ENCODE measurements around the gene SRPX.

The SRPX gene, protein sequence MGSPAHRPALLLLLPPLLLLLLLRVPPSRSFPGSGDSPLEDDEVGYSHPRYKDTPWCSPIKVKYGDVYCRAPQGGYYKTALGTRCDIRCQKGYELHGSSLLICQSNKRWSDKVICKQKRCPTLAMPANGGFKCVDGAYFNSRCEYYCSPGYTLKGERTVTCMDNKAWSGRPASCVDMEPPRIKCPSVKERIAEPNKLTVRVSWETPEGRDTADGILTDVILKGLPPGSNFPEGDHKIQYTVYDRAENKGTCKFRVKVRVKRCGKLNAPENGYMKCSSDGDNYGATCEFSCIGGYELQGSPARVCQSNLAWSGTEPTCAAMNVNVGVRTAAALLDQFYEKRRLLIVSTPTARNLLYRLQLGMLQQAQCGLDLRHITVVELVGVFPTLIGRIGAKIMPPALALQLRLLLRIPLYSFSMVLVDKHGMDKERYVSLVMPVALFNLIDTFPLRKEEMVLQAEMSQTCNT

DNA sequence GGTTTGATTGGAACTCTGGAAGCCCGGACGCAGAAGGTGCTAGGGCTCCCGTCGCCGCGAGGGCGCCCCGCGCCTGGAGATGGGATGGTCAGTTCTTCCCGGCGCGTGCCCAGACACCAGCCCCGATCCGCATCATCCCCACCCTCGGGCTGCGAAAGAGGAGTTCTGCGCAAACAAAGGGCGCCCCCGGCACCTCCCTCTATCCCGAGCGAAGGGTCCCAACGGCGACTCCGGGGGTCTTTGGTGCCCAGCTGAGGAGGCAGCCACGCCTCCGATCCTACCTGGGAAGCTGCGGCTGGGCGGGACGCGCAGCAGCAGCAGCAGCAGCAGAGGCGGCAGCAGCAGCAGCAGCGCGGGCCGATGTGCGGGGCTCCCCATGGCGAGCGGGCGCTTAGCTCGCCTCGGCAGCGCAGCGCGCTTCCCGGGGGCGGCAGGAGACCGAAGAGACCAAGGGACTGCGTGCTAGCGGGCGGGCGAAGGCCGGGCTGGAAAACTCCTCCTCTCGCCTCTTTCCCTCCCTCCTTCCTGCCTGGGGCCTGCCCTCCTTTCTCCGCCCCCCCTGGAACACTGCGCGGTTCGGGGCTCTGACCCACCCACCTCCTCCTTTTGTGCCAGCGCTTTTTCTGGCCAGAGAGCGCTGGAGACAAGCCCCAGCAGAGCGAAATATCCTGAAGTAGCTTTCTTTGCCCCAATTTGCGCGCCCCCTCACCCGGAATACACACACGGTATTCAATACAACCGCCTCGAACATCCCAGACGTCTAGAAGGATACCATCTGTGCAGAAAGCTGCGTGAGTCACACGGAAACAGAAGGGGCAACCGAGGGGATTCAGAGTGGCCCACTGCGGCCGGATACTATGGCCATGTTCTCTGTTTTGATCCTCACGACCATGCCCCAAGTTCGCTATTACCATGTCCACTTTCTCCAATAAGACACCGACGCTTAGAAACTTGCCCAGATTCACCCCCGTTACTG is at the start of gene SRPX:
Gene SRPX (minus strand): TSS at position 457 of the 976 bp plus-strand sequence. CDS start 79 bp downstream, at position 378.
- DNase-seq (ENCODE audit: low read depth): no peak

DNA sequence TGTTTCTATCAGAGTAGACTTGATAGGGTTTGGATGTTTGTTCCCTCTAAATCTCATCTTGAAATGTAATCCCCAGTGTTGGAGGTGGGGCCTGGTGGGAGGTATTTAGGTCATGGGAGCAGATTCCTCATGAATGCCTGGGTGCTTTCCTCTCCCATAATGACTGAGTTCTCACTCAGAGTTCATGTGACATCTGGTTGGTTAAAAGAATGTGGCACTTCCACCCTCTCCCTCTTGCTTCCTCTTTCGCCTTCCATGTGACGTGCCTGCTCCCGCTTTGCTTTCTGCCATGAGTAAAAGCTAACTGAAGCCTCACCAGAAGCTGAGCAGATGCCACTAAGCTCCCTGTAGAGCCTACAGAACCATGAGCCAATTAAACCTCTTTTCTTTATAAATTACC is 47.3 kb upstream of the SRPX start:
- no peak for DNase-seq (ENCODE audit: low read depth)

DNA sequence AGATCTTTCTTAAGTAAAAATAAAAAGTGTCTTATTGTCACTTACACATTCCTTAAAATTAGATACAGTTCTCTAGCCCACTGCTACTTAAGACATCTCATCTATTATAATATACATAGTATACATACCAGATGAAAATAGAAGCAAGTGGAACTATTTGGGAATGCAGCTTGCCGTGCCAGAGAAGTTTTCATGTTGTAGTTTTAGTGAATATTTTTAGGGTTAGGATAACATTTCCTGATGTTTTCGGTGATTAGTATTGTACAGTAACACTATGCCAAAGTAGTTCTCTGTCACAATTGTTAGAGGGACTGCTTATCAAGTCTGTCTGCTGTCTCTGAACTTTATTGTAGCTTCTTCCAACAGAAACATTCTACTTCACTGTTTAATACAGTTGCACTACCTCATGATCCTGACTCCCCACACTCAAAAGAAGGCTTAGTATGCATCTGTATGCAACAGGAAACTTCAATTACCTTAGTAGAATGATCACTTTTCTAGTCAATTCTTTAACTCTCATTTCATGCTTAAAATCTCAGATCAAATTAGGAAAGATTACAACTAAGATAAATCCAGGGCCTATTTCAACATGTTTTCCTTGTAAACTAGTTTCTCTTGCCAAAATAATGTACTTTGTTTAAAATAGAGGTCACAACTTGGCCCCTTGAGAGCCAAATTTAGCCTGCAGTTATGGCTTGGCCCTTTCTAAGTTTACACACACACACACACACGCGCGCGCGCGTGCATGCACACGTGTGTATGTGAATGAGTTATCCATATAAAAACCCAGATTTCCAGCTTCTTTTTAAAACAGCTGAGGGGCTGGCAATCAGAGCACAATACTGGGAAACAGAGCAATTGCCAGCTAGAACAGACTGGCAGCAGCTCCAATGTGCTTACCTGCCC is 42.3 kb upstream of the SRPX start:
- DNase-seq (ENCODE audit: low read depth): peak; percentile 30

- no peak for DNase-seq (ENCODE audit: low read depth)
These were observed 39.6 kb upstream of the SRPX start for GRCh38 chrX:38260231-38260630.

GRCh38 chrX:38256019-38256418 is 35.3 kb upstream of the SRPX start:
- DNase-seq (ENCODE audit: low read depth): no peak

DNA sequence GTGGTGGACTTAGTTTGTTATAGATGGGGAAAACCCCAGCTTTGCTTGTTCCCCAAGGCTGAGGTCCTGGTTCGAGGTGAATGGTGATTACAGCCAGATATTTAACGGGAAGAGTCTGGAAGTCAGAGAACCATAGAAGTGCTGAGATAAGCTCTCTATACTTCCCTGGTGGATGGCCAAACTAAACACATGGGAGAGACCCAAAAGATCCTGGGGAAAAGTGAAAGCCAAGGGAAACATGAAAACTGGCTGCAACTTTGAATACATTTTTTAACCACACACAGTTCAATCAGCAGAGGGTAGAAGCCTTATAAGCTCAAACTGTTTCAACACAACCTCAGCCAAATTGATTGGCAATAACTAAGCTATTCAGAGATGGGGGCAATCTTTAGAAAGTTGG is 29.3 kb upstream of the SRPX start:
- DNase-seq (ENCODE audit: low read depth): peak; percentile 29

- no peak for DNase-seq (ENCODE audit: low read depth)
These were observed 26.4 kb upstream of the SRPX start for GRCh38 chrX:38247051-38247450.

- DNase-seq (ENCODE audit: low read depth): no peak
These were observed 19.9 kb upstream of the SRPX start for GRCh38 chrX:38240541-38240940.

DNA sequence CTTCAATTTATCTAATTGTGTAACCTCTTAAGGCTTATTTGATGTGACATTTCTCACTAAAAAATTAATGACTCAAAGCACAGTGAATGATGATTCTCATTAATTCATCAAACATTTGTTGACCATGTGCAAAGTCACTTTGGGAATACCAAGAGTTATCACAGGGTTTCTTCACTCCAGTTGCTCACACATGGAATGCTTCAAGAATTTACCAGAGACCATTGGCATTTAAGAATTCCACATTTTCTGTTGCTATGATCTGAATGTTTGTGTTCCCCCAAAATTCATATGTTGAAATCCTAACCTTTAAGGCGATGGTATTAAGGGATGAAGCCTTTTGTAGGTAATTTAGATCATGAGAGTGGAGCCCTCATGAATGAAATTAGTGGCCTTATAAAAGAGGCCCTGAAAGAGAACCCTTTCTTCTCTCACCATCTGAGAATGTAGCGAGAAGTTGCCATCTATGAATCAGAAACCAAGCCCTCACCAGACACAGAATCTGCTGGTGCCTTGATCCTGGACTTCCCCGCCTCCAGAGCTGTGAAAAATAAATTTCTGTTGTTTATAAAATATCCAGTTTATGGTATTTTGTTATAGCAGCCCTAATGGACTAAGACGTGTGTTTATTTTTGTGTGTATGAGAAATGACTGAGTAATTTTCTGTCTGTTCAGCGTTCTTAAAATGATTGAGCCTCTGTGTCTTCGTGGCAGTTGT is 16.4 kb upstream of the SRPX start:
- DNase-seq (ENCODE audit: low read depth): no peak

- DNase-seq (ENCODE audit: low read depth): peak; percentile 95
These were observed 13.4 kb upstream of the SRPX start for GRCh38 chrX:38233891-38234667.

DNA sequence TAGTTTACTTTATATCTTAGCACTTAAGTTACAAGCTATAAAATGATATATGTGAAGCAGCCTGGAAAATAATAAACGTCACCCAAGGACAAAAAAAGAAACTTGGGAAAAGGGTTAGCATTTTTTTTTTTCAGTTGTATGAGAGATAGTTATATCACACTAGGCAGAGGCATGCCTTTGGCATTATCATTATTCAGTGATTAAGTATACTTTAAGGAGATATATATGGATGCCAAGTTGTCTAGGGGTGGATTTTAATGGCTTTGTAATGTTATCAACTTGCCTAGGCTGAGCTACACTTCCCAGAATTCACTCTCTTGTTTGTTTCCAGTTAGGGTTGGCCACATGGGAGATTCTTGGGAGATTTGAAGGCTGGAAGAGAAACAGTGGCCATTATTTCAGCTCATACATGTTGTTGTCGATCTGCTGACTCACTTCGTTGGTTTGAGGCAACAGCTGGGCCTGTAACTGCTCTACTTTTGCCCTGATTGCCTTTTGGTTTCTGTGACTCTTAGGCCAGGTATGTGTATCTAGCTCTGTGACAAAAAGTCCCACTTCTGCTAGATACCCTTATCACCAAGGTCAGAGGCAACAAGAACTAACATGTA is 11.5 kb upstream of the SRPX start:
- no peak for DNase-seq (ENCODE audit: low read depth)

- no peak for DNase-seq (ENCODE audit: low read depth)
These were observed 4.4 kb upstream of the SRPX start for GRCh38 chrX:38225093-38225492.

DNA sequence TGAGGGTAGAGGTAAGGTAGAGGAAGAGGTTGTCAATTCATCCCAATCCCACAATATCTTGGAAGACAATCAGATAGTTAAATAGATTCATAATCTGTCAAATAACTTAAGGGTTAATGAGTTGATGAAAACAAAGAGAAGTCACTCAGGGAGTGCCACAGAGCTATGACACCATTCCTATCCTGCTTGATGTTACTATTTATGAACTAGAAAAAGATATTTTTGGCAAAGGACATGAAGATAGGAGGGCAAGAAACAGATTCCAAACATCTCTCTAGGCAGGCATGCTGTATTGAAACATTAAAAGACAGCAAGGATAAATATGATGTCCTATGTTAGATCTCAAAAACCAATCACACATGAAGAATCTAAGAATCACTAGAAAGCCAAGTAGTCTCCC is 3.5 kb upstream of the SRPX start:
- DNase-seq (ENCODE audit: low read depth): no peak

DNA sequence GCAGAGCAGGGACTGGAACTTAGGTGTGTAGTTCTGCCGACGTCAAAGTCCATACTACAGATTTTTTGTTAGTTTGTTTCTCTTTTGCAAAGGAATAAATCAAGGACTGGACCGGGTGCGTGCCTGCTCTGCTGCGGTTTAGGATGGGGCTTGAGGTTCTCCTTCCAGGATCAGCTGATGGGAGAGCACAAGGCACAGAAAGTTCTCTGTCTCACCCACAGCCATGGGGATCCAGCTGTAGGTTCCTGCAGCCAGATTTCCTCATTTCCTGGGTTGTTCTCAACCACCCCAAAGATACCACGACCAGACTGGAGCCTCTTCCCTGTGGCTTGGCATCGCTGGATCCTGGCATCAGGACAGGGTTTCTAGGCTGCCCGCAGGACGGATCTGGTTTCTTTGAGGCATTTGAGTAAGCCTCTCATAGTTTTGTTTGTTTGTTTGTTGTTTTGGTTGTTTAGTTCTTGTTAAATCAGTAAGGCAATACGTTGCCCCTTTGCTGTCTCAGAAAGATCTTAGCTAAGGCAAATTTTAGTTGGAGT is 789 bp upstream of the SRPX start:
- no peak for DNase-seq (ENCODE audit: low read depth)

- no peak for DNase-seq (ENCODE audit: low read depth)
These were observed 652 bp downstream of the SRPX start for GRCh38 chrX:38220024-38220414.

DNA sequence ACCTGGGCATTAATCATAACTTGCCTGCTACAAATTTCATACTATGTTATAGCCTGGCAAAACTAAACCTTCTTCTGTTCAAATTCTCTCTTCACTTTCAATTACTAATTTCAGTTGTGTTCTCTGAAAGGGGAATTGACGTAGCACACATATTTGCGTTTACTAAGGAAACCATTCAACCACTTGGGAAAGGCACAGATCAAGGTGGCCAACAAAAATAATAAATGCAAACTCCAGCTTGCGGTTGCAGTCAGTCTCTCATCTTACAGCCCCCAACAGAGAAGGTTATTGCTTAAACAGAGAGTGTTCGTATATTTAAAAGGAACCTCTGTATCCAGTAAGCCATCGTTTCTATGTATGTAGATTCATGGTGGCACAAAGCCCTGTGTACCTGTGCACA is 4.0 kb downstream of the SRPX start:
- no peak for DNase-seq (ENCODE audit: low read depth)

- peak; percentile 57 for DNase-seq (ENCODE audit: low read depth)
These were observed 5.8 kb downstream of the SRPX start for GRCh38 chrX:38214551-38215531.

- DNase-seq (ENCODE audit: low read depth): no peak
These were observed 6.6 kb downstream of the SRPX start for GRCh38 chrX:38214044-38214443.
